ENCODE measurements around the gene FCHSD1.
A peak's percentile ranks its signal among the peaks of the same experiment; 100 is the strongest.

Gene FCHSD1

GRCh38 chr5:141650851-141651727 is at the start of gene FCHSD1:
FCHSD1 (minus strand) TSS chr5:141651418; CDS start chr5:141651368, 50 bp downstream.
- Histone ChIP-seq H3K4me1 (ENCODE audit: control insufficient read depth, insufficient read depth, low read length) (peaks cover 14% of the 10 kb centered on the region), H3K4me3 (ENCODE audit: low read length in 2 of 2) (peak within 1 kb of the TSS; percentile 49 to 80), H3K36me3 (ENCODE audit: control insufficient read depth in 2 of 2, insufficient read depth in 2 of 2, low read length in 2 of 2) (peaks cover 5 to 6% of the 10 kb centered on the region in 2 donors), H3K27ac (ENCODE audit: low read length) (no peak within 1 kb of the TSS), H3K27me3 (ENCODE audit: control insufficient read depth in 1 of 2, insufficient read depth in 2 of 2, low read length in 2 of 2) (no peaks in the 10 kb centered on the region), H3K9me3 (ENCODE audit: control insufficient read depth in 2 of 2, low read length in 2 of 2) (no peaks in the 10 kb centered on the region), H3K9ac (ENCODE audit: low read length in 2 of 2) (peak within 1 kb of the TSS; percentile 9 to 47)

DNA sequence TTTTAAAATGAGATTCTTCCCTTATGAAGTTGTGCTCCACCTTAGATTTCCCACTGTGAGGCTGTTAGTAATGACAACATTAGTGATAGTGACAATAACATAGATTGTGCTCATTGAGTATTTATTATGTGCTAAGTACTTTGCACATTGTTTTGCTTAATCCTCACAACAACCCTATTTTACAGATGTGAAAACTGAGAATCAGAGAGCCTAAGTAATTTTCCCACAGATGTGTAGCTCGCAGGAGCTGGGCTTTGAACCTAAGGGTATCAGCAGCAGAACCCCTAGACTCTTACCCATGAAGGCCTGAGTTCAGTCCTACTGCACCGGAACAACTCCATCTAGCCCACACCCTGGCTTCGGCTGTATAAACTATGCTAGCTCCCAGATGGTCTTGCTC is 46.4 kb upstream of the FCHSD1 start:
- peaks cover 10% of the 10 kb centered on the region for H3K4me1 ChIP-seq (ENCODE audit: control insufficient read depth, insufficient read depth, low read length)
- H3K36me3 ChIP-seq (ENCODE audit: control insufficient read depth in 2 of 2, insufficient read depth in 2 of 2, low read length in 2 of 2) = no peaks in the 10 kb centered on the region
- H3K27ac ChIP-seq (ENCODE audit: low read length) = no peak overlapping the region
- H3K4me3 ChIP-seq (ENCODE audit: low read length in 2 of 2) = no peak overlapping the region
- peaks cover 56 to 58% of the 10 kb centered on the region in 2 donors for H3K27me3 ChIP-seq (ENCODE audit: control insufficient read depth in 1 of 2, insufficient read depth in 2 of 2, low read length in 2 of 2)
- no peaks in the 10 kb centered on the region for H3K9me3 ChIP-seq (ENCODE audit: control insufficient read depth in 2 of 2, low read length in 2 of 2)
- no peak overlapping the region for H3K9ac ChIP-seq (ENCODE audit: low read length in 2 of 2)

- peaks cover 8% of the 10 kb centered on the region for H3K4me1 ChIP-seq (ENCODE audit: control insufficient read depth, insufficient read depth, low read length)
Observed at GRCh38 chr5:141696431-141696830, 45.2 kb upstream of the FCHSD1 start.

DNA sequence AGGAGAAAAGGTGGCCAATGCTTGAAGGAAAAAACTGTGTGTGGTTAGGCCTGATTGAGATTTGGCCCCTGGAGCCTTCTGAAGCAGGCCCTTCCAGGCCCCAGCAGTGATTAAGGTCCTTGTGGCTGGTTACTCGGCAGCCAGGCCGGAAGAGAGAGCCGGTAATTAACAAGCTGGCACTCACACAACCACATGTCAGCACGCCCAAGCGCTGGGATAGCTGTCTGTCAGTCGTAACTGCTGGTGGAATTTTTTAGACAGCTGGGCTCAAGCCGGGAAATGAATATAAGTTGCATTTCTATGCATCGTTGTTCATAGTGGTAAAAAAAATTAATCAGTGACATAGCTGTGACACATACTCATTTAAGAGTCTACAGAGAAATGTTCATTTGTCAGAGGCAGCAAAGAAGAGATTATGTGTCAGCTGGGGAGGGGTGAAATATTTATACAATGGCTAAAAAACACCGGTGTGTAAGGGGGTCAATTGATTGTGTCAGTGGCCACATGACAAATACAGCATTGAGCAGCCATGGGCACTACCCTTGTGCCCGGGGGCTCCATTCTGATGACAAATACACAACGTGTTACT is 44.5 kb upstream of the FCHSD1 start:
- Histone ChIP-seq H3K9ac (ENCODE audit: low read length in 2 of 2) (no peak overlapping the region), H3K4me3 (ENCODE audit: low read length in 2 of 2) (no peak overlapping the region)

More at GRCh38 chr5:141696431-141696830, 45.2 kb upstream of the FCHSD1 start:
- Histone ChIP-seq H3K9me3 (ENCODE audit: control insufficient read depth in 2 of 2, low read length in 2 of 2) (no peaks in the 10 kb centered on the region), H3K9ac (ENCODE audit: low read length in 2 of 2) (no peak overlapping the region), H3K36me3 (ENCODE audit: control insufficient read depth in 2 of 2, insufficient read depth in 2 of 2, low read length in 2 of 2) (no peaks in the 10 kb centered on the region), H3K27me3 (ENCODE audit: control insufficient read depth in 1 of 2, insufficient read depth in 2 of 2, low read length in 2 of 2) (peaks cover 47 to 53% of the 10 kb centered on the region in 2 donors), H3K4me3 (ENCODE audit: low read length in 2 of 2) (no peak overlapping the region), H3K27ac (ENCODE audit: low read length) (no peak overlapping the region)

GRCh38 chr5:141694479-141694878 is 43.3 kb upstream of the FCHSD1 start:
- Histone ChIP-seq H3K27ac (ENCODE audit: low read length) (no peak overlapping the region), H3K4me1 (ENCODE audit: control insufficient read depth, insufficient read depth, low read length) (peaks cover 8% of the 10 kb centered on the region), H3K27me3 (ENCODE audit: control insufficient read depth in 1 of 2, insufficient read depth in 2 of 2, low read length in 2 of 2) (peaks cover 28 to 47% of the 10 kb centered on the region in 2 donors), H3K9ac (ENCODE audit: low read length in 2 of 2) (no peak overlapping the region), H3K9me3 (ENCODE audit: control insufficient read depth in 2 of 2, low read length in 2 of 2) (no peaks in the 10 kb centered on the region), H3K36me3 (ENCODE audit: control insufficient read depth in 2 of 2, insufficient read depth in 2 of 2, low read length in 2 of 2) (no peaks in the 10 kb centered on the region), H3K4me3 (ENCODE audit: low read length in 2 of 2) (no peak overlapping the region)

More for the DNA sequence above, 44.5 kb upstream of the FCHSD1 start:
- Histone ChIP-seq H3K27ac (ENCODE audit: low read length) (no peak overlapping the region), H3K36me3 (ENCODE audit: control insufficient read depth in 2 of 2, insufficient read depth in 2 of 2, low read length in 2 of 2) (no peaks in the 10 kb centered on the region), H3K27me3 (ENCODE audit: control insufficient read depth in 1 of 2, insufficient read depth in 2 of 2, low read length in 2 of 2) (peaks cover 40 to 49% of the 10 kb centered on the region in 2 donors), H3K4me1 (ENCODE audit: control insufficient read depth, insufficient read depth, low read length) (peaks cover 8% of the 10 kb centered on the region), H3K9me3 (ENCODE audit: control insufficient read depth in 2 of 2, low read length in 2 of 2) (no peaks in the 10 kb centered on the region)

DNA sequence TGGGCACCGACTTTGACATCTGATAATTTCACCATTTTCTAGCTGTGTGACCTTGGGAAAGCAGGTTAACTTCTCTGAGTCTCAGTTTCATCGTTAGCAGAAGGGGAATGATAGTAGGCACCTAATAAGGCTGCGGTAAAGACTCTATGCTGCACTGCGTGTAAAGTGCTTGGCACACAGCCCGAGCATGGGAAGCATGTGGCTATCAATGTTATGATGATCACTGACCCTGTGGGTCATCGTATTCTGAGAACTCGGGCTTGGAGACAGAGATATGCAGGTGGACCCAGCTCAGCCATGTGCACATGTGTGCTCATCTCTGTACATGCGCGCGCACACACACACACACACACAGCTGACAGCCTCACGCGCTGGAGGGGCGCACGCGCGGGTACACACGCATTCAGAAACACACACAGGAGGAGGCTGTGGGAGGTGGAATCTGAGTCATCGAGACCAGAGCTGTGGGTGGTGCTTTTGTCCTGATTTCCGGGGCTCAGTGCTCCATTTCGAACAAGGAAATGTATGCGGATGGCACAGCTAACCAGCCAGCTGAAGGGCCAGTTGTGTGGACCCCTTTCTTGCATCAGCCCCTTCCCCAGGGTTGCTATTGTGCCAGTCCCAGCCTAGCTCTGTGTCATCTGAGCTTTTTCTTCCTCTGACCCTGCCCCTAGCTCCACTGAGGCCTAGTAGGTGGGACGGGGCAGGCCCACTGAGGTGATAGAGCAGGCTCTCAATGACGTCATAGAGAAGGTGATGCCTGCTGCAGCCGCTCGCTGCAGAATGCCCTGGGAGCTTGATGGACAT is 41.9 kb upstream of the FCHSD1 start:
- Histone ChIP-seq H3K36me3 (ENCODE audit: control insufficient read depth in 2 of 2, insufficient read depth in 2 of 2, low read length in 2 of 2) (no peaks in the 10 kb centered on the region), H3K27me3 (ENCODE audit: control insufficient read depth in 1 of 2, insufficient read depth in 2 of 2, low read length in 2 of 2) (peaks cover 22 to 37% of the 10 kb centered on the region in 2 donors), H3K4me1 (ENCODE audit: control insufficient read depth, insufficient read depth, low read length) (peaks cover 8% of the 10 kb centered on the region), H3K9ac (ENCODE audit: low read length in 2 of 2) (no peak overlapping the region), H3K4me3 (ENCODE audit: low read length in 2 of 2) (no peak overlapping the region), H3K27ac (ENCODE audit: low read length) (no peak overlapping the region), H3K9me3 (ENCODE audit: control insufficient read depth in 2 of 2, low read length in 2 of 2) (no peaks in the 10 kb centered on the region)

GRCh38 chr5:141692533-141692888 is 41.3 kb upstream of the FCHSD1 start:
- Histone ChIP-seq H3K4me3 (ENCODE audit: low read length in 2 of 2) (peak overlapping the region; percentile 49 to 67), H3K9ac (ENCODE audit: low read length in 2 of 2) (peak overlapping the region in 1 of 2 donors; percentile 21), H3K27me3 (ENCODE audit: control insufficient read depth in 1 of 2, insufficient read depth in 2 of 2, low read length in 2 of 2) (peaks cover 17 to 31% of the 10 kb centered on the region in 2 donors), H3K4me1 (ENCODE audit: control insufficient read depth, insufficient read depth, low read length) (peaks cover 8% of the 10 kb centered on the region), H3K36me3 (ENCODE audit: control insufficient read depth in 2 of 2, insufficient read depth in 2 of 2, low read length in 2 of 2) (no peaks in the 10 kb centered on the region), H3K27ac (ENCODE audit: low read length) (no peak overlapping the region), H3K9me3 (ENCODE audit: control insufficient read depth in 2 of 2, low read length in 2 of 2) (no peaks in the 10 kb centered on the region)

GRCh38 chr5:141691867-141692532 is 40.8 kb upstream of the FCHSD1 start:
- Histone ChIP-seq H3K4me1 (ENCODE audit: control insufficient read depth, insufficient read depth, low read length) (peaks cover 8% of the 10 kb centered on the region), H3K4me3 (ENCODE audit: low read length in 2 of 2) (peak overlapping the region; percentile 49 to 67), H3K36me3 (ENCODE audit: control insufficient read depth in 2 of 2, insufficient read depth in 2 of 2, low read length in 2 of 2) (no peaks in the 10 kb centered on the region), H3K9ac (ENCODE audit: low read length in 2 of 2) (peak overlapping the region in 1 of 2 donors; percentile 21), H3K27ac (ENCODE audit: low read length) (no peak overlapping the region), H3K27me3 (ENCODE audit: control insufficient read depth in 1 of 2, insufficient read depth in 2 of 2, low read length in 2 of 2) (peaks cover 13 to 26% of the 10 kb centered on the region in 2 donors), H3K9me3 (ENCODE audit: control insufficient read depth in 2 of 2, low read length in 2 of 2) (no peaks in the 10 kb centered on the region)

- Histone ChIP-seq H3K27ac (ENCODE audit: low read length) (no peak overlapping the region), H3K9ac (ENCODE audit: low read length in 2 of 2) (no peak overlapping the region), H3K4me1 (ENCODE audit: control insufficient read depth, insufficient read depth, low read length) (peaks cover 8% of the 10 kb centered on the region), H3K9me3 (ENCODE audit: control insufficient read depth in 2 of 2, low read length in 2 of 2) (no peaks in the 10 kb centered on the region), H3K4me3 (ENCODE audit: low read length in 2 of 2) (no peak overlapping the region), H3K36me3 (ENCODE audit: control insufficient read depth in 2 of 2, insufficient read depth in 2 of 2, low read length in 2 of 2) (no peaks in the 10 kb centered on the region), H3K27me3 (ENCODE audit: control insufficient read depth in 1 of 2, insufficient read depth in 2 of 2, low read length in 2 of 2) (peaks cover 9 to 21% of the 10 kb centered on the region in 2 donors)
Observed at GRCh38 chr5:141691286-141691866, 40.2 kb upstream of the FCHSD1 start.
